Fibroblast of the aortic adventitia (primary cell): Measurements from ENCODE around the gene SLC12A3. TPM values are rescaled to one million over a fixed set of nuclear protein-coding genes. Genes with fewer than 3 reads are reported as not detected.

Experiments
- DNase-seq: peaks from one replicate; pipeline ENCODE4 v3.0.0-alpha.2; 2010; ENCODE audit warnings: low read depth
- H3K4me3 ChIP-seq: 2 replicates; pipeline ENCODE4 v1.5.1; 2011; ENCODE audit warnings: low read depth, mild to moderate bottlenecking, control low read depth, low read length, moderate library complexity
- CTCF ChIP-seq: IDR thresholded peaks from 2 replicates; pipeline ENCODE4 v1.5.1; 2011; ENCODE audit warnings: mild to moderate bottlenecking, low read length, control low read depth, inconsistent platforms; ENCODE audit not compliant: insufficient read depth
- total RNA-seq: library from RNA; depleted of rRNA; stranded (reverse); fragments of >200 nt; gene quantifications from 2 replicates; pipeline ENCODE4 v1.2.3, GENCODE V29; 2012; ENCODE audit warnings: low replicate concordance

The SLC12A3 gene
- total RNA-seq, 1 donor = not detected

GRCh38 chr16:56897026-56897799 lies 32.2 kb downstream of the SLC12A3 start:
- no peak overlapping the region for H3K4me3 ChIP-seq
- DNase-seq = no peak
- no peak for TF ChIP-seq CTCF

- no peak for TF ChIP-seq CTCF
- no peak overlapping the region for H3K4me3 ChIP-seq
- no peak for DNase-seq
Observed at GRCh38 chr16:56898847-56899246, 33.8 kb downstream of the SLC12A3 start.

GRCh38 chr16:56903866-56904265 lies 38.9 kb downstream of the SLC12A3 start:
- DNase-seq = no peak
- TF ChIP-seq CTCF = no peak
- H3K4me3 ChIP-seq = no peak overlapping the region

- no peak overlapping the region for H3K4me3 ChIP-seq
- TF ChIP-seq CTCF = no peak
- no peak for DNase-seq
Observed at GRCh38 chr16:56907401-56907800, 42.4 kb downstream of the SLC12A3 start.

- TF ChIP-seq CTCF = peak; percentile 18
- DNase-seq = peak; percentile 54
- no peak overlapping the region for H3K4me3 ChIP-seq
Observed at GRCh38 chr16:56909527-56909979, 44.5 kb downstream of the SLC12A3 start.

GRCh38 chr16:56910112-56910511 lies 45.1 kb downstream of the SLC12A3 start:
- TF ChIP-seq CTCF = no peak
- no peak for DNase-seq
- no peak overlapping the region for H3K4me3 ChIP-seq
